DMS114 treated with DMSO at 0.1 percent for 48 hours (cell line): ENCODE measurements around the gene STIL.
"Not testable (repeated sequence)": the region's sequence is repeated elsewhere in the genome, so short reads cannot be mapped to it uniquely, and the experiment has no call there.

ENCODE experiments used
- DNase-seq: peaks from one replicate; lab custom pipeline; 2025; ENCODE audit not compliant: unreplicated experiment; lab: John Stamatoyannopoulos, UW

STIL gene

DNA sequence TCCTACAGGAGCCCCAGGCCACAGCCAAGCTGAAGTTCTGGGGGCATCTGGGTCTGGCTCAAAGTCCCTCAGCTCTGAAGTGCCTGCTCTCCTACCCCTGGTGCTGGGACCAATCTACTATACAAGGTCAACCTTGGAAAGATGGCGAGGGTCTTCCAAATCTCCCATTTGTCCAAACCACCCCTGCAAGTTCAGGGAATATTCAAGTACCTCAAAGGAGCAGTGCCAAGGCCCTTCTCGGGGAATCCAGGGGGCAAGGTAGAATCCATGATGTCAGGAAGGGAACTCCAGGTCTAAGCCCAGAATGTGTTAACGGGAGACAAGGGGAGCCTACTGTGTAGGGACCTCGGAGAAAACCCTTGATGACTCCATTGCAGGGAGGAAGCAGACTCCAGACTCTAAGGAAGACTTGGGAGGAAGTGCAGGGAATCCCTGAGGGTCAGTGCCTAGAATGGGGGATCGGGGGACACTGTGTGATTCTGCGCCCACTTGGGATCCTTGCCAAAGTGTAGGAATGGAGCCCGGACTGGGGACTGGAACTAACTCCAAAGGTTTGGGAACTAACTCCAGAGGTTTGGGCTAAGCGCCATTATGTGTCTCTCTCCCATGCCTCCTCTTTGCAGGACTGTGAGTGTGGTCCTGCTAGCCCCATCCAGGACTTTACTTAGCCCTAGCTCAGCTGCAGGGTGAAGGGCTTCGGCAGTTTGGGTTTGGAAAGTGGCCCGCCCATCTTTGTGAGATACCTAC, 90.6 kb downstream of the STIL start:
- no peak for DNase-seq

DNA sequence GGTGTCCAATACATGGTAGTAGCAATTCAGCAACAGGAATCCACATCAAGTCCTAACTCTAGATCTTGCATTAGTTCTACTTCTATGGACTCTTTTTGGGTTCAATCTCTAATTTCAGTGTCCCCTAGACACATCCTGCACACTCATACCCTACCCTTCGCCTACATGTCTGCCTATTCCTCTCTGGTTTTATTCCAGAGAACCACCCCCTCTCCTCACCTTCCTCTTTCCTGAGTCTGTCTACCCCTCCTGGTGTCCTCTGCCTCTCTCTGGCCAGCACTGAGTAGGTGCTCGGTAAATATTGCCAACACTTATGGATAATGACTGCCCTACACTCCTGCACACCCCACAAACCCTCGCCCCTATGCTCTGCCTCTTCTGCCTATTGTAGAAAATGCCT, 91.5 kb downstream of the STIL start:
- DNase-seq = no peak

DNA sequence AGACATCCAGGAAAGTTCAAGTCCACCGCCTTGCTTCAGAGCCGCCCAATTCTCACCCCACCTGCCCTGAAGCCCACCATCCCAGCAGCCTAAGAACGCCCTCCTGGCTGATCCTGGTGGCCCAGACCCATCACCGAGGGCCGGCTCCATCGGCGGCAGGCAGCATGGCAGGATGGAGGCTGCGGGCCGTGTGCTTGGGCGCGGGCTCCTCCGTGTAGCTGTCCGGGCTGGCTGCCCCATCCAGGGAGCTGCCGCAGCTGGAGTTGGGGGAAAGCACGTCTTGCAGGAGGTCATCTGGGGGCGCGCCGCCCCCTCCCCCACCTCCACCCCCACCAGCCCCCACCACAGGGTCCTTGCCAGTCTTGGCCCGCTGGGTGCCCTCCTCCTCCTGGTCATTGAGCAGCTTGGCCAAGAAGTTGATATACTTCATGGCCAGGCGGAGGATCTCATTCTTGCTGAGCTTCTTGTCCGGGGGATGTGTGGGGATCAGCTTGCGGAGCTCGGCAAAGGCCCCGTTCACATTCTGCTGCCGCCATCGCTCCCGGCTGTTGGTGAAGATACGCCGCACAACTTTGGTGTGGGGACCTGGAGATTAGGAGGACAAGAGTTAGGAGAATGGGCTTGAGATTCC, 94.2 kb downstream of the STIL start:
- DNase-seq = no peak

DNA sequence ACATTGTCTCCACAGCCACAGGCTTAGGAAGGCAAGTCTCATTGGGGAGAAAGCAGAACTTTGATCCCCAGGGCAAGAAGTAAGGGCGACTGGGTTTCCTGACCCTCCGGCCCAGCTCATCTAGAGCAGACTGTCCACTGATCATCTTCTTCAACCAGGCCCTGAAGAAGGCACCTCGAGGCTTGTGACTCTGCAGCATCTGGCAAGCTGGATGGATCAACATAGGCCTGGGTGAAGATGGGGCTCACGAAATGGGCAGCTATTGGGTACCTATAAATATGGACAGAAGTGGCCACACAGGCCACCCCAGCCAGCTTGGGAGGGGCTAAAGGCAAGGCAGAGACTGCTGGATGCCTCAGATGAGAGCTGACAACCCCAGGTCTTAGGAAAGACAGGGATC, 94.9 kb downstream of the STIL start:
- DNase-seq = no peak

DNA sequence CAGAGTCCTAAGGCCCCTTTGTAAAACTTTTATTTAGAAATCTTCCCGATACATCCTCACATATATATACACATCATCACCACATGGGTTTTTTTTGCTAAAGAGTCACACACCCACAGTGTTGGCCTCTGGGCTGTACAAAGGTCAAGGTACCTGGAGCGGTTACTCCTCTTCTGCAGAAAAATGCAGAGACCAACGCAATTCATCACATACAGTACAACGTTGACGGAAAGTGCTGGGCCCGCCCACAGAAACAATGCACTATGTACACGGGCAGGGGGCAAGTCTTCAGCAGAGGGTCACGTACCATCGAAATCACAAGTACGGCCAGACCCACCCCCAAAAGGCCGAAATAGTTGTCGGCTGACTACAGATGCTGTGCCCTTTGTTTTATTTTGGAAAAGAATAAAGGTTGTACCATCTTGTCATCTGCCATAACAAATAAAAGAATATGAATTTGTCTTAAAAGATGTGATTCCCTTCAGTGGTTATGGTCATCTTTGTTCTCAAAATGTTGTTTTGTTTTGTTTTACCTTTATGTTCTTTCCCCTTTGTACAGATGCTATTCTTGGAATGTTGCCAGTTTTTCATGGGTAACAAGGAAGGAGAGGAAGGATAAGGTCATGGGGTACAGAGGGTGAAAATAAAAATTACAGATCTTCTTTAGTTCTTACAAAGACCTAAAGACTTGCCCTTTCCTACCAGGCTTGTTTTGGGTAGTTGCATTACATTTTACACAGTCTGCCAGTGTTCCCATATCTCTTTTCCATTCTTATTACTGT, 97.5 kb downstream of the STIL start:
- DNase-seq = no peak

DNA sequence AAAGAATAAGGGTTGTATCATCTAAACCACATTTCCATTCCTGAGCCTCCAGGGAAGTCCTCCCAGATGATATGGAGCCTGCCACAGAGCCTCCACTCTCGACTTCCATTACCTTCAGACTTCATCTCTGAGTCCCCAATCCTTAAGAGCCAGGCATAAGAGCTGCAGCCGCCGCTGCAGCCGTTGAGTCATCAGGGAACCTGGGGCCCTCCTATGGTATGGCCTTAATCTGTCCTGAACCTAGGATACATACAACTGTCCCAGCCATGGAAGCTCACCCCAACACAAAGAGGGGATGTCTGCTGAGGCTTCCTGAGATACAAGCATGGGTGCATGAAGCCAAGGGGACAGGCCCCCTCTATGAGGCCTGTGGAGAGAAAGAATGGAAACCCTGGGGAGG, 98.2 kb downstream of the STIL start:
- no peak for DNase-seq

DNA sequence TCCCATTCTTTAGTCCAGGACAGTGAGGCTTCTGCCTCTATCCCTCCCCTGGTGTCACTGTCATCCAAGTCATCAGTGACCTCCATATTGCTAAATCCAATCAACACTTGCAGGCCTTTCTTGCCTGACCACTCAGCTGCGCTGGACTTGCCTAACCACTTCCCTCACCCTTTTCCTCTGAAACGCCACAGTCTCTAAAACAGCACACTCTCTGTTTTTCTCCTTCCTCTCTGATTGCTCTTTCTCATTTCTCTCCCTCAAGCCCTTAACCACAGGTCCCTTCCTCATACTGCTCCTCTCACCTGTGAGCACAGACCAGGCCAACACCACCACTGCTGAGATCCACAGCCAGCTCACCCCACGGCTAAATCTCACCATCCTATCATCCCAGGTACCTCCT, 99.4 kb downstream of the STIL start:
- DNase-seq = no peak

DNA sequence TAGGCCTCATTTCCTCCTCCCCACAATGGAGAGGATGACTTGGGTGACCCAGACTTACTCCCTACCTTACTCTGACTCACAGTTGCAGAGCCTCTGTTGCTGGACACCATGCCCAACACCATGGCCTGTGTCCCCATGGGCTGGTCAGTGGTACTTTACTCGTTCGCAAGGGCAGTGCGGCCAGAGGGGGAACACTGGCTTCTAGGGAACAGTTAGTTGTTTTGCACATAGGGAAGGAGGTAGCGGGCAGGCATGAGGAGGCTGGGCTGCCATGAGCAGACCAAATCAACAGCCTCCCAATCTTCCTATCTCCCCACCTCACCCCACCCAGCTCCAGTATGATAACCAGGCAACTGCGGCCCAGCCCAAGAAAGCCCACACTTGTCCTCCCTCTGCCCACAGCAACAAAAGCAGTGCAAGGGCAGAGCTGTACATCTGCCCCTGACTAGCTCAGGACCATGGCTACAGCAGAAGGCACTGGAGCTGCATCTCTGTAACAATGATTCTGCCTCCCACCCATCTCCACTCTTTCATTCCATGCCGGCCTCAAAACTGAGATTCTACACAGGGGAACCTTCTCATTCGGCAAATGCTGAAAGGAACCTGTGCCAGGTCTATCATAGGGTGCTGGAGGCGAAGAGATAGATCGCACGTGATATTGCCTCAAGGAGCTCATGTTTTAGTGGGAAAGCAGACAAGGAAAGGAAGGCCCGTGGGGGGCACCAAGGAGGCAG, 100.5 kb downstream of the STIL start:
- DNase-seq = no peak

DNA sequence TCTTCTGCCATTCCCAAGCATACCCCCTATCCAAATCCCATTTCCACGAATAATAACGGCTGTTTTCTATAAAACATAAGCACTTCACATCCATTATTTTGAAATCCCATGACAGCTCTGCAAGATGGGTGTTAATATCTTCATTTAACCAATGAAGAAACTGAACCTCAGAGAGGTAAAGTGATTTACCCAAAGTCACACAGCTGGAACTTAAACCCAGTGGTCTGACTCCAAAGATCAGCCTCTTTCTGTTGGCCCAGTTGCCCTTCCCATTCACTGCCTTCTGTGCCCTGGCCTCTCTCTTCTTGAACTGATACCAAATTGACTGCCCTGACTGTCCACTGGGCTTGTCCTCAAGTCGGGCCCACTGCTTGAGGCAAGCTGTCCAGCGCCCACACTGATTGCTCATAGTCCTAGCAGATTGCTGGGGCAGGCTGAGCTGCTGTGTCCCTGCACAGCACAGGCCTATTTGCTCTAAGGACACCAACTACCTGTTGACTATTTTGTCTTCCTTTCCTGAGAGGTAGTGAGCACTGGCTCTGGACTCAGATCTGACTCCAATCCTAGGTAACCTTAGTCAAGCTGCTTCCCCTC, 101.2 kb downstream of the STIL start:
- DNase-seq = no peak

DNA sequence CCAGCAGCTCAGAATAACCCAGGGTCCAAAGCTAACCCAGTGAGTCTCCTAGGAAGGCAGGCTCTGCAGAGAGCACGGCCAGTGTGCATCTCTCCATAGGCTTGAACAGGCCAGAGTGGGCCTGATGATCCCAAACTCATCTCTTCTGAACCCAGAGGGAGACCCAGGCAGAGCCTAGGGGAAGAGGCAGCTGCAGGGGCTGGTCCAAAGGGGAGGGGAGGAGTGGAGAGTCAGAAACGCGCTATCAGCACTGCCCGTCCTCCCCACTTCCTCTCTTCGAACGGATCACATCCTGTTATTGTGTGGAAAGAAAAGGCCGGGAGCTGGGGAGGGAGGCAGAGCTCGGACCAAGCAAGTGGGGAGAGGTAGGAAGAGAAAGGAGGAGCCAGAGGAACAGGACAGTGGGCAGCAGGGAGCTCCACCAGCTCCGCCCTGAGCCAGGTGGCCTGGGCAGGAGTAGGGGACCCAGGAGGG, 102.1 kb downstream of the STIL start:
- no peak for DNase-seq

DNA sequence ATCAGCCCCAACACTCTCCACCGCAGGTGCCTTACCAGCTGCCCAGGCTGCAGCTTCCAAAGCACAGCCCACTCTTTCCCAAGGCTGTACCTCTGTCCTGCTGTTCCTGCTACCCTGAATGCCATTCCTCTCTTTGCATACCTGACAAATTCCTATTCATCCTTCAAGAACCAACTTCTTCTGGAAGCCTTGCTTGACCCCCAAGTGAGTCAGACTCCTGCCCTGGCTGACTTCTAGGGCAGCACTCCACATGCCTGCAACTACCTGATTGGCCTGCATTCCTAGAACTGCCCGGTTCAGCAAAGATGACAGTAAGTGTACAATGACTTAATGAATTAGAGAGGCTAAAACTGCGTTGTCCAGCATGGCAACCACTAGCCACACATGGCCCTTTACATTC, 103.3 kb downstream of the STIL start:
- DNase-seq = no peak

DNA sequence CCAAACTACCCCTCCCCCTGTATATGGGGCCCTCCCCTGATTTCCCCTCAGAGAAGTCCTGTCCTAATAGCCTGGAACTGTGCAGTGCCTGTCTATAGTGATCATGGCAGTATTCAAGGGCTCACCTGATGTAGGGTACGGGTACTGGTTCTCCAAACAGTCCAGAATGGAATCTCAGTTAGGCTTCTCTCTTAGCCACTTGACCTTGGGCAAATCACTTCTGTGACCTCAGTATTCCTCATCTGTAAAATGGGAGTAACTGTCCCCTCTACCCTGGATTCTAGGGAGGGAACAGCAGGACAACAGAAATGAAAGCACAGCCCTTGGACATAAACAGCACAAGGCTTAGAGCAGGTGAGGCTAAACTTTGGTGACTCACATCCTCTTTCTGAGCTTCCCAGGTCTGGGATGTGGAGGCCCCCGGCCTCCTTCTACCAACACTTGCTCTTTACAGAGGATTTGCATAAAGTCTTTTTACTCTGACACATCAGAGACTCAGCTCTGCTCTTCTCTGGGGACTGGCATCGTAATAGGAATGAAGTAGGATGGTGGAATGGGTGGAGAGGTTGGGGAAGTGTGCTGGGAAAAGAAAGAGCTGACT, 104.1 kb downstream of the STIL start:
- DNase-seq = no peak

DNA sequence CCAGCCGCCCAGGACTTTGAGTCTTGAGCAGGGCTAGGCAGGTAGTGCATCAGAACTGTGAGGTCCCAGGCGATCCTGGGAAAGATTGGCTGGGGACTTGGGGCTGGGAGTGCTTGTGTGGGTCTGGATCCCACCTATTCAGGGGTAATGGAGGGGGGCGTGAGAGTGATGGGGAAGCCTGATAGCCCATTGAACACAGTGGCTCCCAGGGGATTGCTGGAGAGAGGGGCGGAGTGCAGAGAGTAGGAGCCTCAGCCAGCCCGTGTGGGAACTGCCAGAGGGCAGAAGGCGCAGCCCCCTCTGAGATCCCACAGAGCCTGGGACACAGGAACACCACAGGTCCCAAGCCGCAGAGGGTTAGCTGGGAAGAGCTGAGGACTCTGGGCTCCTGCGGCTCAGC, 104.9 kb downstream of the STIL start:
- DNase-seq = no peak

DNA sequence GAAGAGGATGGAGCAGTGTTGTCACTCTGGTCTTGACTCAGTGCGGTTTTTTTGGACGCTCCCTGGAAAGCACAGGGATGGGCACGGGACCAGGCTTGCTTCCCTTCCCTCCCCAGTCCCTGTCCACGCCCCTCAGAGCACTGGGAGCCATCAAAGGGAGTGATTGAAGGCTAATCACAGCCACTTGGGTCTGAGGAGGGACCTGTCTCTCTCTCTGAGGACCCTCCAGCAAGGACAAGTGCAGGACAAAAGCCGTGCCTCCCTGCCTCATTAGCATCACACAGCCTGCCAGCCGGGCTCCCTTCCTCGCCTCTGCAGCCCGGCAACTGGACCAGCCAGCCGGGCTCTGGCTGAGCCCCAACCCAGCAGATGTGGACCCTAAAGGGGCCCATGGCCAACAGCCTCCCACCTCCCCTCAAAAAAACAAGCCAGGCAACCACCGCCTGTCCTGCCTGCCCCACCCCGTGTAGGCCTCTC, 105.5 kb downstream of the STIL start:
- no peak for DNase-seq

DNA sequence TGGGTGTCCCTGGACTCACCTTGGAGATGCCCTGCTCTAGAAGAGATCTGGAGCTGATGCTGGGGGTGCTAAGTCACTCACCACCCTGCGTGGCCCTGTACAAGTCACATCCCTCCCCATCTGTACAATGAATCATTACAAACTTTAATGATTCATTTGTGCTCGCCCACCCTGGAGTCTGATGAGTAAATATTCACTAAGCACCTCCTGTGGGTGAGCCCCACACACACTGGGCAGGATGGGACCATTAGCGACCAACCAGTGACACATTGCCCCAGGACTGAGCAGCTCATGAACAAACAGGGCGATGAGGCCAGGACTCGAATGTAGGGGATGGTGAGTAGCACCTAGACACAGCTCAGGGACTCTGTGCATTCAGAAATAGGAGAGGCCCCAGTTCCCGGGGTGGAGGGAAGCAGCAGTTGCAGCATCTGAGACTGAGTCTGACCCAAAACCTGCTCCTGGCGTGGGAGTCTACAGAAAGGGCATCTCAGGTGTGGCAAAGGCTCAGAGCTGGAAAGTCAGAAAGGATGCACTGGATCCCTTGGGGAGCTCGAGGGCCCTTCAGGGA, 106.1 kb downstream of the STIL start:
- DNase-seq = no peak

DNA sequence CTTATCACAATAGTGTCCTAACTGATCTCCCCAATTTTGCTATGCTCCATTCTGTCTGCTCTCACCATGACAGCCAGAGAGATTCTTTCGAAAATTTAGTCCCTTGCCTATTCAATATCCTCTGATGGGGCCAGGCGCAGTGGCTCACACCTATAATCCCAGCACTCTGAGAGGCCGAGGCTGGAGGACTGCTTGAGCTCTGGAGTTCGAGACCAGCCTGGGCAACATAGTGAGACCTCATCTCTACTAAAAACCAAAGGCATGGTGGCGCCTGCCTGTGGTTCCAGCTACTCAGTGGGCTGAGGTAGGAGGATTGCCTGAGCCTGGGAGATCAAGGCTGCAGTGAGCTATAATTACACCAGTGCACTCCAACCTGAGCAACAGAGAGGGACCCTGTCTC, 108.0 kb downstream of the STIL start:
- DNase-seq = no peak

DNA sequence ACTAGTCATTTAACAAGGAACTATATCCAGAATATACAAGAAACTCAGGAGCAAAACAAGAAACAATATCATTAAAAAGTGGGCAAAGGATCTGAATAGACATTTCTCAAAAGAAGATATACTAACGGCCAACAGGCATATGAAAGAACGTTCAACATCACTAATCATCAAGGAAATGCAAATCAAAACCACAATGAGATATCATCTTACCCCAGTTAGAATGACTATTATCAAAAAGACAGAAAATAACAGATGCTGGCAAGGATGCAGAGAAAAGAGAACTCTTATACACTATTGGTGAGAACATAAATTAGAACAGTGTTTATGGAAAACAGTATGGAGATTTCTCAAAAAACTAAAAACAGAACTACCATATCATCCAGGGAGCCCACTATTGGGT, 110.4 kb downstream of the STIL start:
- DNase-seq = not testable (repeated sequence)

DNA sequence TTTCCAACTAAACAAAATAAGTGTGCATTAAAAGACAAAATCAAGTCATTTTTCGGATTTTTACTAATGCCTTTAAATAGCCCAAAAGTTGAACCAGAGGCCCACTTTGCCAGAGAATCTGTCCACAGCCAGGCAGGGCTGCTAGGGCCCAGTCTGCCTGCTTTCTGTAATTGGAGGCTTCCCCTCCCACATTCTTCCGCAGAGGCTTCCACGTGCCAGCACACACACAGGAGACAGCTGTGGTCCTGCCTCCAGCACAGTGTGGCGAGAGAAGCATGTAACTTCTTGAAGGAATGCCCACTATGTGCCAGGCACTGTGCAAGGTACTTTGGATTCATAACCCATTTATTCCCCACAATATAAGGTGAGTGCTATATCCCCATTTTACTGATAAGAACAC, 112.8 kb downstream of the STIL start:
- DNase-seq = no peak
